Measurements from ENCODE around the gene LPAR5.
A peak's percentile ranks its signal among the peaks of the same experiment; 100 is the strongest.

DNA sequence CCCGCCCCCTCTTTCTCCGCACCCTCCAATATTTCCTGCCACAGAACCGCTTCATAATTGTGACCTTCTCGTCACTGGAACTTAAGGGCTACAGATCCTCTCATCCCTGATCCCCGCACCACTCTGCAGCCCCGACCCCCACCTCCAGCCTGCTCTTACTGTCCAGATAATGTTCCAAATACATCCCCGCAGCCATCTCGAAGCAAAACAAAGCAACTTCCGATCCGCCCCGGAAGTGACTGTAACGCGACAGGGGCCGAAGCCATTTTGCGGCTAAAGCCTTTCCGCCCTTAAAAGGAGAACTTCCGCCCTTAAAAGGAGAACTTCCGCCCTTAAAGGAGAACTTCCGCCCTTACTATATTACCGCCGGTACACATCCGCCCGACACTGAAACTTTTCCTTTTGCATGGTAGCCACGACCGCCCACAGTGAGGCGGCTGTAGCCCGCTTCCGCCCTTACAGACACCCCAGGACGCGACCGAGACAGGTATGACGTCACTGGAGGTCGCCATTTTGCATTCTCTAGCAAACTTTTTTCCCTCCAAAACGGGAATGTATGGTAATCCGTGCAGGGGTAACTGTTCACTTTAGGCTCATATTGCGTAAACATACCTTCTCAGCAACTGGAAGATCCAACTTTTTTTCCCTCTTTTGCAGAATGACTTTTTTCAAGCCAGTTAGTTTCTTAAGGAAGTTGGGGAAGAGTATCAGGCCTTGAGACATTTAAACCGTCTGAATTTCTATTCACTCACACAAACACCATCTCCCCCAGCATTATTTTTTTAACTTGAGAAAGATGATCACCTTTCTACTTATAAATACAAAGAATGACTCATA is 27.4 kb upstream of the LPAR5 start, which contains the start of gene ING4:
- TF ChIP-seq, protein P1, sequence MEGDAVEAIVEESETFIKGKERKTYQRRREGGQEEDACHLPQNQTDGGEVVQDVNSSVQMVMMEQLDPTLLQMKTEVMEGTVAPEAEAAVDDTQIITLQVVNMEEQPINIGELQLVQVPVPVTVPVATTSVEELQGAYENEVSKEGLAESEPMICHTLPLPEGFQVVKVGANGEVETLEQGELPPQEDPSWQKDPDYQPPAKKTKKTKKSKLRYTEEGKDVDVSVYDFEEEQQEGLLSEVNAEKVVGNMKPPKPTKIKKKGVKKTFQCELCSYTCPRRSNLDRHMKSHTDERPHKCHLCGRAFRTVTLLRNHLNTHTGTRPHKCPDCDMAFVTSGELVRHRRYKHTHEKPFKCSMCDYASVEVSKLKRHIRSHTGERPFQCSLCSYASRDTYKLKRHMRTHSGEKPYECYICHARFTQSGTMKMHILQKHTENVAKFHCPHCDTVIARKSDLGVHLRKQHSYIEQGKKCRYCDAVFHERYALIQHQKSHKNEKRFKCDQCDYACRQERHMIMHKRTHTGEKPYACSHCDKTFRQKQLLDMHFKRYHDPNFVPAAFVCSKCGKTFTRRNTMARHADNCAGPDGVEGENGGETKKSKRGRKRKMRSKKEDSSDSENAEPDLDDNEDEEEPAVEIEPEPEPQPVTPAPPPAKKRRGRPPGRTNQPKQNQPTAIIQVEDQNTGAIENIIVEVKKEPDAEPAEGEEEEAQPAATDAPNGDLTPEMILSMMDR (IDR thresholded peaks at IDR 0.05) = peak in 2 of 4 experiments; percentile 11 to 28
- peak; percentile 6 to 35 for TF ChIP-seq POLR2A (IDR thresholded peaks at IDR 0.05)

All from uterus (tissue), 2 donors.